ENCODE data around the gene RNF123. TPM values are rescaled to one million over a fixed set of nuclear protein-coding genes. Genes with fewer than 3 reads are reported as not detected.

Gene RNF123
- total RNA-seq, 1 experiment from 2014 or later = 71.9 TPM

DNA sequence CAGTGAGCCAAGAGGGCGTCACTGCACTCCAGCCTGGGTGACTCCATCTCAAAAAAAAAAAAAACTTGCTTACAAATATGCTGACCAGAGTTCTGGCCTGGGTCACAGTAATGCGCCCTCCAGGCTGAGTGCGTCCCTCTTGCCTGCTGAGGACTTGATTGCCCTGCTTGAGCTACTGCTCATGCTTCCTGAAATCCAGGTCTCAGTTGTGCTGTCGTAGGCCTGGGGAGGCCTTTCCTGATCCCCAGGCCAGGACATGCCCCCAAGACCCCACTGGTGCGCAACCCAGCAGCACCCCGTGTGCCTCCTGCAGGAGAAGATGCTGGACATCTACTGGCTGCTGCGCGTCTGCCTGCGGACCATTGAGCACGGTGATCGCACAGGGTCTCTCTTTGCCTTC lies 22.8 kb downstream of the RNF123 start:
- Histone ChIP-seq H4K20me1 (ENCODE audit: insufficient read depth) (no peaks in the 10 kb centered on the region), H3K9me2 (ENCODE audit: insufficient read depth) (no peaks in the 10 kb centered on the region), H3K4me1 (ENCODE audit: control insufficient read depth in 1 of 2, insufficient read depth in 2 of 2, low read length in 2 of 2) (no peaks in the 10 kb centered on the region), H3K9ac (ENCODE audit: low read length) (no peak overlapping the region), H3K27ac (ENCODE audit: low read depth, low read length) (no peak overlapping the region), H3K27me3 (ENCODE audit: insufficient read depth, low read length) (no peaks in the 10 kb centered on the region), H3K79me2 (ENCODE audit: insufficient read depth, low read length) (no peaks in the 10 kb centered on the region), H3K9me3 (ENCODE audit: control insufficient read depth in 1 of 2, insufficient read depth in 1 of 2, low read depth in 1 of 2, low read length in 2 of 2) (no peaks in the 10 kb centered on the region), H3K4me2 (ENCODE audit: low read length) (no peak overlapping the region), H2AFZ (ENCODE audit: low read depth, low read length, poor library complexity, severe bottlenecking) (no peak overlapping the region), H3K4me3 (replicated peaks in 1 of 2; ENCODE audit: low read depth in 1 of 2, low read length in 2 of 2) (no peak overlapping the region), H3K36me3 (ENCODE audit: control insufficient read depth in 1 of 2, insufficient read depth in 2 of 2, low read length in 2 of 2) (no peaks in the 10 kb centered on the region; a peak in 2 of 4 replicates)
- ChIA-PET RAD21 (ENCODE audit: low non-redundant PET in 1 of 2, low total read pairs in 2 of 2, uncharacterized antibody in 2 of 2, unreplicated experiment in 2 of 2) (no interaction called here), CTCF (no interaction called here), POLR2A (no interaction called here)
- no peak for DNase-seq (ENCODE audit: low read depth, low spot score)
- no peak for TF ChIP-seq SIN3A (IDR thresholded peaks at IDR 0.05; ENCODE audit: low read depth)
- TF ChIP-seq, protein P1, sequence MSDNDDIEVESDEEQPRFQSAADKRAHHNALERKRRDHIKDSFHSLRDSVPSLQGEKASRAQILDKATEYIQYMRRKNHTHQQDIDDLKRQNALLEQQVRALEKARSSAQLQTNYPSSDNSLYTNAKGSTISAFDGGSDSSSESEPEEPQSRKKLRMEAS (IDR thresholded peaks at IDR 0.05) = no peak
- TF ChIP-seq EZH2phosphoT487 (IDR thresholded peaks at IDR 0.05; ENCODE audit: borderline replicate concordance) = no peak
- TF ChIP-seq ELF1 (IDR thresholded peaks at IDR 0.05; ENCODE audit: borderline replicate concordance, low read depth) = no peak
- TF ChIP-seq, protein P2, sequence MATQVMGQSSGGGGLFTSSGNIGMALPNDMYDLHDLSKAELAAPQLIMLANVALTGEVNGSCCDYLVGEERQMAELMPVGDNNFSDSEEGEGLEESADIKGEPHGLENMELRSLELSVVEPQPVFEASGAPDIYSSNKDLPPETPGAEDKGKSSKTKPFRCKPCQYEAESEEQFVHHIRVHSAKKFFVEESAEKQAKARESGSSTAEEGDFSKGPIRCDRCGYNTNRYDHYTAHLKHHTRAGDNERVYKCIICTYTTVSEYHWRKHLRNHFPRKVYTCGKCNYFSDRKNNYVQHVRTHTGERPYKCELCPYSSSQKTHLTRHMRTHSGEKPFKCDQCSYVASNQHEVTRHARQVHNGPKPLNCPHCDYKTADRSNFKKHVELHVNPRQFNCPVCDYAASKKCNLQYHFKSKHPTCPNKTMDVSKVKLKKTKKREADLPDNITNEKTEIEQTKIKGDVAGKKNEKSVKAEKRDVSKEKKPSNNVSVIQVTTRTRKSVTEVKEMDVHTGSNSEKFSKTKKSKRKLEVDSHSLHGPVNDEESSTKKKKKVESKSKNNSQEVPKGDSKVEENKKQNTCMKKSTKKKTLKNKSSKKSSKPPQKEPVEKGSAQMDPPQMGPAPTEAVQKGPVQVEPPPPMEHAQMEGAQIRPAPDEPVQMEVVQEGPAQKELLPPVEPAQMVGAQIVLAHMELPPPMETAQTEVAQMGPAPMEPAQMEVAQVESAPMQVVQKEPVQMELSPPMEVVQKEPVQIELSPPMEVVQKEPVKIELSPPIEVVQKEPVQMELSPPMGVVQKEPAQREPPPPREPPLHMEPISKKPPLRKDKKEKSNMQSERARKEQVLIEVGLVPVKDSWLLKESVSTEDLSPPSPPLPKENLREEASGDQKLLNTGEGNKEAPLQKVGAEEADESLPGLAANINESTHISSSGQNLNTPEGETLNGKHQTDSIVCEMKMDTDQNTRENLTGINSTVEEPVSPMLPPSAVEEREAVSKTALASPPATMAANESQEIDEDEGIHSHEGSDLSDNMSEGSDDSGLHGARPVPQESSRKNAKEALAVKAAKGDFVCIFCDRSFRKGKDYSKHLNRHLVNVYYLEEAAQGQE (IDR thresholded peaks at IDR 0.05; ENCODE audit: low read depth) = no peak
- no peak for TF ChIP-seq YY1 (IDR thresholded peaks at IDR 0.05; ENCODE audit: extremely low read depth, insufficient replicate concordance, low read depth, low read length)
- no peak for TF ChIP-seq CBX3 (IDR thresholded peaks at IDR 0.05; ENCODE audit: low read depth)
- no peak for TF ChIP-seq ZFX (IDR thresholded peaks at IDR 0.05)
- no peak for TF ChIP-seq SRF (IDR thresholded peaks at IDR 0.05; ENCODE audit: low read depth)
- TF ChIP-seq EGR1 (IDR thresholded peaks at IDR 0.05; ENCODE audit: low read depth) = no peak
- no peak for TF ChIP-seq SP1 (IDR thresholded peaks at IDR 0.05; ENCODE audit: low read depth)
- TF ChIP-seq FOSL1 (IDR thresholded peaks at IDR 0.05; ENCODE audit: low read depth) = no peak
- intact Hi-C loops (cut with micrococcal nuclease) = no loop called here
- no TSS peak for BruUV-seq (replicated peaks)
- ATAC-seq = no peak

Measured in HCT116 (cell line).